DND-41 (cell line): ENCODE results near the gene TBX2.

ENCODE experiments used
- ATAC-seq: fragments of 200-7000 bp; cut with Tn5 transposase; 3 replicates; pipeline ENCODE4 v1.9.1; 2021; ENCODE audit warnings: low read depth; ENCODE audit not compliant: insufficient read depth
- DNase-seq: peaks from one replicate; pipeline ENCODE4 v3.0.0-alpha.2; 2020
- H2AFZ ChIP-seq: 2 replicates; pipeline ENCODE4 v1.6.0; 2012; ENCODE audit warnings: low read depth, low read length
- H3K27ac ChIP-seq: 2 replicates; pipeline ENCODE4 v1.5.1; 2012; ENCODE audit warnings: low read length, inconsistent platforms
- H3K27me3 ChIP-seq: fragments of 200-600 bp; sonication (generic); 2 replicates; pipeline ENCODE4 v1.6.0; 2012; ENCODE audit warnings: low read length, mild to moderate bottlenecking, inconsistent platforms; ENCODE audit not compliant: insufficient read depth, poor library complexity
- H3K36me3 ChIP-seq: 2 replicates; pipeline ENCODE4 v1.5.1; 2012; ENCODE audit warnings: low read length, inconsistent platforms; ENCODE audit not compliant: insufficient read depth
- H3K4me1 ChIP-seq: 2 replicates; pipeline ENCODE4 v1.5.1; 2012; ENCODE audit warnings: mild to moderate bottlenecking, low read length; ENCODE audit not compliant: insufficient read depth
- H3K4me2 ChIP-seq: 2 replicates; pipeline ENCODE4 v1.6.0; 2012; ENCODE audit warnings: mild to moderate bottlenecking, moderate library complexity, low read length, inconsistent platforms; ENCODE audit not compliant: insufficient read depth
- H3K4me3 ChIP-seq, 2 experiments: fragments of 200-600 bp in 1 of 2; shearing (Covaris generic) in 1 of 2; 2 replicates each; pipeline ENCODE4 v1.5.1; 2012 to 2016; ENCODE audit warnings: inconsistent platforms in 2 of 2, low read length in 2 of 2, mild to moderate bottlenecking in 2 of 2, low read depth in 1 of 2, moderate library complexity in 1 of 2
- H3K79me2 ChIP-seq: 2 replicates; pipeline ENCODE4 v1.6.0; 2012; ENCODE audit warnings: low read length, inconsistent platforms; ENCODE audit not compliant: insufficient read depth
- H3K9ac ChIP-seq: 2 replicates; pipeline ENCODE4 v1.6.0; 2012; ENCODE audit warnings: low read depth, mild to moderate bottlenecking, inconsistent platforms, low read length, moderate library complexity
- H3K9me3 ChIP-seq: 2 replicates; pipeline ENCODE4 v1.5.1; 2012; ENCODE audit warnings: low read length, moderate library complexity, mild to moderate bottlenecking, inconsistent platforms; ENCODE audit not compliant: insufficient read depth, severe bottlenecking
- H4K20me1 ChIP-seq: 2 replicates; pipeline ENCODE4 v1.6.0; 2012; ENCODE audit warnings: low read length; ENCODE audit not compliant: insufficient read depth
- EZH2 ChIP-seq: IDR thresholded peaks from 3 replicates; pipeline ENCODE4 v1.6.1; 2012; ENCODE audit warnings: borderline replicate concordance, low read depth, mild to moderate bottlenecking, moderate library complexity, low read length, inconsistent platforms; ENCODE audit not compliant: severe bottlenecking
- TF ChIP-seq, protein P1 (sequence below): IDR thresholded peaks from 2 replicates; pipeline ENCODE4 v1.5.1; 2012; ENCODE audit warnings: borderline replicate concordance, low read length, moderate library complexity, mild to moderate bottlenecking; ENCODE audit not compliant: poor library complexity, severe bottlenecking; ENCODE audit errors: extremely low read depth

Gene TBX2

DNA sequence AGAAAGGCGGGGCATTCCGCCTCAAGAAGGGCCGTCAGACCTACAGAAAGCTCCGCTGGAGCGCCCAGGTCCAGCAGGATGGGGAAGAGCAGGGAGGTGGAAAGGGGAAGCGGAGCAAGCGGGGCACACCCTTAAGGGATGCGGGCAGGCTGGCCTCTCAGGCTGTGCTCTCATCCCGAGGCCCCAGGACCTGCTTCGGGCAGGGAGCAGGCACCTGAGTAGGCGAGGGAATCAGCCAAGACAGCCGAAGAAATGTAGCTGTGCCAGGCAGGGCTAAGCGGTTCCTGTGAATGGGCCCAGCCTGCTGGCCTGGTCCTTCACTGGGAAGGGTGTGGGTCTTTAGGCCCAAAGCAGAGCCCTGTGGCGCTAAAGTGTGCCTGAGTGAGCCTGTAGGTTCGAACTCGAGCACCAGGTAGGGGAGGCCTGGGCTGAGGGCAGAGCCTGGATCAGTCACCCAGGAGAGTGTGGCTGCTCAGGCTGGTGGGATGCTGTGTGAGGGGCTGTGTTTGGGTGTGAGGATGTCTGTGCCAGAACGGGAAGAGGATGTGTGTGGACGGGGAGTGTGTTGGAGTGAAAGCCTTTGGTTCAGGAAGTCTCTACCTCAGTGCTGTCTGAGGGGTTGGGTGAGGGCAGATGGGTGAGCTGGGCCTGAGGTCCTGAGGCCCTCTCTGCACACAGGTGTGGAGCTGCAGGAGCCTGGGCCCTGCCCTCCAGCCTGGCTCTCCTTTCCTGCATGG lies 55.8 kb downstream of the TBX2 start:
- TF ChIP-seq, protein P1, sequence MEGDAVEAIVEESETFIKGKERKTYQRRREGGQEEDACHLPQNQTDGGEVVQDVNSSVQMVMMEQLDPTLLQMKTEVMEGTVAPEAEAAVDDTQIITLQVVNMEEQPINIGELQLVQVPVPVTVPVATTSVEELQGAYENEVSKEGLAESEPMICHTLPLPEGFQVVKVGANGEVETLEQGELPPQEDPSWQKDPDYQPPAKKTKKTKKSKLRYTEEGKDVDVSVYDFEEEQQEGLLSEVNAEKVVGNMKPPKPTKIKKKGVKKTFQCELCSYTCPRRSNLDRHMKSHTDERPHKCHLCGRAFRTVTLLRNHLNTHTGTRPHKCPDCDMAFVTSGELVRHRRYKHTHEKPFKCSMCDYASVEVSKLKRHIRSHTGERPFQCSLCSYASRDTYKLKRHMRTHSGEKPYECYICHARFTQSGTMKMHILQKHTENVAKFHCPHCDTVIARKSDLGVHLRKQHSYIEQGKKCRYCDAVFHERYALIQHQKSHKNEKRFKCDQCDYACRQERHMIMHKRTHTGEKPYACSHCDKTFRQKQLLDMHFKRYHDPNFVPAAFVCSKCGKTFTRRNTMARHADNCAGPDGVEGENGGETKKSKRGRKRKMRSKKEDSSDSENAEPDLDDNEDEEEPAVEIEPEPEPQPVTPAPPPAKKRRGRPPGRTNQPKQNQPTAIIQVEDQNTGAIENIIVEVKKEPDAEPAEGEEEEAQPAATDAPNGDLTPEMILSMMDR: no peak
- TF ChIP-seq EZH2: no peak
- Histone ChIP-seq H4K20me1 (no peaks in the 10 kb centered on the region), H3K9me3 (no peaks in the 10 kb centered on the region), H3K79me2 (no peaks in the 10 kb centered on the region), H3K27me3 (peaks cover 4% of the 10 kb centered on the region), H3K36me3 (no peaks in the 10 kb centered on the region), H3K9ac (no peak overlapping the region), H3K4me1 (no peaks in the 10 kb centered on the region), H3K4me3 (no peak overlapping the region), H2AFZ (no peak overlapping the region), H3K27ac (no peak overlapping the region), H3K4me2 (no peak overlapping the region)
- DNase-seq (no peak), ATAC-seq (no peak)

DNA sequence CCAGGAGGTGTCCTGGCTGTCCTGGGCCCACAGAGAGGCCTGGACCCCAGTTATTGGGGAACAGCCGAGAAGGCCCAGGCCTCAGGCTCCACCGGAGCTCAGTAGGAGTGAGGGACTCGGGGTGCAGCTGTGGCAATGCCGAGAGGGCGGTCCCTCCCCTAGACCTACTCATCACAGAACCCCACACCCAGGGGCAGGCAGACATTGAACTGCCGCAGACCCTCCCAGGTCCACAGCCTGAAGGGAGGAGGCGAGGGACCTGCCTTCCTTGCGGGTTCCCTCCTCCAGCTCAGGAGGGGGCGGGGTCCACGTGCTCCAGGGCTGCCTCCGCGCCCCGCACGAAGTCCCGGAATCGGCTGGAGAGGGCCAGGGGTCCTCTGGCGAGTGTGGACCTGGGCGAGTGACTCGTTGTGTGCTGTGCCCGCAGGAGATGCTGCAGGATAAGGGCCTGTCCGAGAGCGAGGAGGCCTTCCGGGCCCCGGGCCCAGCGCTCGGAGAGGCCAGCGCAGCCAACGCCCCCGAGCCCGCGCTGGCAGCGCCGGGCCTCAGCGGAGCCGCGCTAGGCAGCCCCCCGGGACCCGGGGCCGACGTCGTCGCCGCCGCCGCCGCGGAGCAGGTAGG lies 56.5 kb downstream of the TBX2 start:
- no peaks in the 10 kb centered on the region for H3K4me1 ChIP-seq
- ATAC-seq (no peak), DNase-seq (no peak)
- H3K27me3 ChIP-seq: peaks cover 11% of the 10 kb centered on the region
- H4K20me1 ChIP-seq: no peaks in the 10 kb centered on the region
- no peaks in the 10 kb centered on the region for H3K36me3 ChIP-seq
- no peak overlapping the region for H3K4me3 ChIP-seq
- TF ChIP-seq, protein P1: no peak
- TF ChIP-seq EZH2: no peak
- H3K9ac ChIP-seq: no peak overlapping the region
- H3K27ac ChIP-seq: no peak overlapping the region
- no peak overlapping the region for H3K4me2 ChIP-seq
- no peak overlapping the region for H2AFZ ChIP-seq
- no peaks in the 10 kb centered on the region for H3K9me3 ChIP-seq
- H3K79me2 ChIP-seq: no peaks in the 10 kb centered on the region

DNA sequence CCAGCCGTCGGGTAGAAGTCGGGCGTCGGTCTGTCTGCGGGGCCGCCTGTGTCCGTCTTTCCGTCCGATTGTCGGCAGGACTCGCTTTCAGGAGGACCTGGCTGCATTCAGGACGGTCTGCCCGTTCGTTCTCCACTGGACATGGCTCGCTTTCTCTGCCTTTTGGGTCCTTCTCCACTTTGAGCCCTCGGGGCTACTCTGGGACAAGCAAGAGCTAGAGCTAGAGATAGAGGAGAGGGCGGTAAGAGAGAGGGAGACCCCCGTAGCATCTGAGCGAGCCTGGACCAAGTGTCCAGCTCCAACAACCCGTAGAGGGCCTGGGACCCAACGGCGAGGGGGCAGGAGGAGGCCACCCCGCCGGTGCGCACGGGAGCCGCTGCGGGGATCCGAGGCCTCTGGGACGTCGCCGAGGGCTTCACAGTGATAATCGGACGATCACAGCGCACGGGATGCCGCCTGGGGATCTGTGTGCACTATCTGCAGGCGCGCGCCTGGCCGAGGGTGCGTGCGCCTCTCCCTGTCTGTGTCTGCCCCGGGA lies 57.1 kb downstream of the TBX2 start:
- Histone ChIP-seq H3K36me3 (no peaks in the 10 kb centered on the region), H3K79me2 (no peaks in the 10 kb centered on the region), H3K27ac (no peak overlapping the region), H2AFZ (no peak overlapping the region), H3K4me1 (no peaks in the 10 kb centered on the region), H3K9ac (no peak overlapping the region), H3K9me3 (no peaks in the 10 kb centered on the region), H3K27me3 (peaks cover 16% of the 10 kb centered on the region), H4K20me1 (no peaks in the 10 kb centered on the region), H3K4me3 (no peak overlapping the region), H3K4me2 (no peak overlapping the region)
- ATAC-seq (no peak), DNase-seq (no peak)
- TF ChIP-seq, protein P1: no peak
- TF ChIP-seq EZH2: no peak
